Upper lobe of left lung (tissue), 4 donors: ENCODE measurements around the gene CENPM.

Source experiments
- POLR2A ChIP-seq, 4 donors: fragments of 450-650 bp; IDR thresholded peaks; one replicate each; pipeline ENCODE4 v1.5.1; 2016 to 2017; ENCODE audit warnings: antibody characterized with exemption in 4 of 4, mild to moderate bottlenecking in 2 of 4
- TF ChIP-seq, protein P1 (sequence below), 6 experiments: fragments of 450-650 bp in 4 of 6; fragments of 200-600 bp in 2 of 6; sonication (generic) in 2 of 6; IDR thresholded peaks; one replicate each; pipeline ENCODE4 v1.5.1; 2016 to 2019; ENCODE audit warnings: antibody characterized with exemption in 6 of 6

DNA sequence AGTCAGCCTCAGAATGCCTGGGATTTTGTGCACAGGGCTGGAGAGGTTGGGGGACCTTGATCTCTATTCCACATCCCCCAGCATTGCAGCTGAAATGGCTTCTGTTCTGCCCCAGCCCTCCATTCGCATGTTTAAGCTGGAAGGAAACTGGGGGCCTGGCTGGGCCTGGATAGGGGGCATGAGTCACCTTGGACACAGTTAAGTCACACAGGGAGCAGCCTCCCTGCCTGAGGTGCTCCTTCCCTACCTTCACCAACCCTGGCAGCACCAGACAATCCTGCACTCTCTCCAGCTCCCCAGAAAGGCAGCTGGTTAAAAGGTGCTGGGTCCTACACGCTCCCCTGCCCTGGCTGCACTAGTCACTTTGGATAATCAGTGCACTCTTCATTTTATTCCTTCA is 5.8 kb upstream of the CENPM start:
- TF ChIP-seq POLR2A (IDR thresholded peaks at IDR 0.05), result no peak
- TF ChIP-seq, protein P1, sequence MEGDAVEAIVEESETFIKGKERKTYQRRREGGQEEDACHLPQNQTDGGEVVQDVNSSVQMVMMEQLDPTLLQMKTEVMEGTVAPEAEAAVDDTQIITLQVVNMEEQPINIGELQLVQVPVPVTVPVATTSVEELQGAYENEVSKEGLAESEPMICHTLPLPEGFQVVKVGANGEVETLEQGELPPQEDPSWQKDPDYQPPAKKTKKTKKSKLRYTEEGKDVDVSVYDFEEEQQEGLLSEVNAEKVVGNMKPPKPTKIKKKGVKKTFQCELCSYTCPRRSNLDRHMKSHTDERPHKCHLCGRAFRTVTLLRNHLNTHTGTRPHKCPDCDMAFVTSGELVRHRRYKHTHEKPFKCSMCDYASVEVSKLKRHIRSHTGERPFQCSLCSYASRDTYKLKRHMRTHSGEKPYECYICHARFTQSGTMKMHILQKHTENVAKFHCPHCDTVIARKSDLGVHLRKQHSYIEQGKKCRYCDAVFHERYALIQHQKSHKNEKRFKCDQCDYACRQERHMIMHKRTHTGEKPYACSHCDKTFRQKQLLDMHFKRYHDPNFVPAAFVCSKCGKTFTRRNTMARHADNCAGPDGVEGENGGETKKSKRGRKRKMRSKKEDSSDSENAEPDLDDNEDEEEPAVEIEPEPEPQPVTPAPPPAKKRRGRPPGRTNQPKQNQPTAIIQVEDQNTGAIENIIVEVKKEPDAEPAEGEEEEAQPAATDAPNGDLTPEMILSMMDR (IDR thresholded peaks at IDR 0.05), result no peak
